Measurements from ENCODE around the gene IFI6. TPM values are rescaled to one million over a fixed set of nuclear protein-coding genes. Genes with fewer than 3 reads are reported as not detected.
A peak's percentile ranks its signal among the peaks of the same experiment; 100 is the strongest.

Gene IFI6
- total RNA-seq, 3 donors from 2014 or later, result 18.7 to 50.6 (median 47.4) TPM

GRCh38 chr1:27678747-27679146 is 6.8 kb upstream of the IFI6 start:
- peaks cover 15 to 27% of the 10 kb centered on the region in 2 donors for H3K9me3 ChIP-seq
- no peak overlapping the region for H3K4me3 ChIP-seq
- H3K27ac ChIP-seq, result no peak overlapping the region
- H3K36me3 ChIP-seq, result no peaks in the 10 kb centered on the region
- TF ChIP-seq CTCF (IDR thresholded peaks at IDR 0.05) (no peak), POLR2A (IDR thresholded peaks at IDR 0.05) (no peak), POLR2AphosphoS5 (IDR thresholded peaks at IDR 0.05) (no peak)
- DNase-seq (ENCODE audit: low spot score in 2 of 2), result no peak
- no peaks in the 10 kb centered on the region for H3K4me1 ChIP-seq
- intact Hi-C loops (cut with DNase I; ENCODE audit: low total_unique reads), result no loop called here
- no peaks in the 10 kb centered on the region for H3K27me3 ChIP-seq

GRCh38 chr1:27676410-27676809 is 4.4 kb upstream of the IFI6 start:
- H3K27me3 ChIP-seq, result no peaks in the 10 kb centered on the region
- H3K4me3 ChIP-seq, result no peak overlapping the region
- H3K36me3 ChIP-seq, result no peaks in the 10 kb centered on the region
- H3K27ac ChIP-seq, result no peak overlapping the region
- H3K9me3 ChIP-seq, result peaks cover 15 to 17% of the 10 kb centered on the region in 2 donors
- H3K4me1 ChIP-seq, result no peaks in the 10 kb centered on the region
- intact Hi-C loops (cut with DNase I; ENCODE audit: low total_unique reads), result no loop called here
- no peak for DNase-seq (ENCODE audit: low spot score in 2 of 2)
- TF ChIP-seq POLR2A (IDR thresholded peaks at IDR 0.05) (no peak), POLR2AphosphoS5 (IDR thresholded peaks at IDR 0.05) (no peak)

- H3K4me1 ChIP-seq, result no peaks in the 10 kb centered on the region
- no peaks in the 10 kb centered on the region for H3K36me3 ChIP-seq
- peak overlapping the region; percentile 74 to 80 for H3K27ac ChIP-seq
- peak overlapping the region in 2 of 3 donors; percentile 58 to 63 for H3K4me3 ChIP-seq
- no peaks in the 10 kb centered on the region for H3K9me3 ChIP-seq
- TF ChIP-seq POLR2A (IDR thresholded peaks at IDR 0.05) (no peak), CTCF (IDR thresholded peaks at IDR 0.05) (no peak), POLR2AphosphoS5 (IDR thresholded peaks at IDR 0.05) (no peak)
- no peak for DNase-seq (ENCODE audit: low spot score in 2 of 2)
- H3K27me3 ChIP-seq, result no peaks in the 10 kb centered on the region
- intact Hi-C loops (cut with DNase I; ENCODE audit: low total_unique reads), result no loop called here
Measured at GRCh38 chr1:27672750-27673112, 739 bp upstream of the IFI6 start.

- intact Hi-C loops (cut with DNase I; ENCODE audit: low total_unique reads), result loop anchor here (10.0 kb wide), 1 partner anchor 275 kb away; the partner anchor contains the start of gene GPR3
- DNase-seq (ENCODE audit: low spot score in 2 of 2), result no peak
- peak overlapping the region in 1 of 3 donors; percentile 50 for H3K4me3 ChIP-seq
- no peaks in the 10 kb centered on the region for H3K27me3 ChIP-seq
- H3K27ac ChIP-seq, result no peak overlapping the region
- H3K9me3 ChIP-seq, result no peaks in the 10 kb centered on the region
- no peaks in the 10 kb centered on the region for H3K4me1 ChIP-seq
- H3K36me3 ChIP-seq, result no peaks in the 10 kb centered on the region
- TF ChIP-seq CTCF (IDR thresholded peaks at IDR 0.05), result no peak
- TF ChIP-seq POLR2AphosphoS5 (IDR thresholded peaks at IDR 0.05), result no peak
- TF ChIP-seq POLR2A (IDR thresholded peaks at IDR 0.05), result no peak
Measured at GRCh38 chr1:27669876-27670275, 2.1 kb downstream of the IFI6 start.

- H3K27me3 ChIP-seq, result no peaks in the 10 kb centered on the region
- H3K4me1 ChIP-seq, result no peaks in the 10 kb centered on the region
- H3K36me3 ChIP-seq, result no peaks in the 10 kb centered on the region
- H3K27ac ChIP-seq, result peak overlapping the region; percentile 57
- peak overlapping the region; percentile 44 to 68 (median 50) for H3K4me3 ChIP-seq
- TF ChIP-seq CTCF (IDR thresholded peaks at IDR 0.05) (peak; percentile 65 to 80 (median 74)), POLR2AphosphoS5 (IDR thresholded peaks at IDR 0.05) (peak in 1 of 3 donors; percentile 13), POLR2A (IDR thresholded peaks at IDR 0.05) (no peak)
- intact Hi-C loops (cut with DNase I; ENCODE audit: low total_unique reads), result loop anchor here (10.0 kb wide), 1 partner anchor 274 kb away; the partner anchor contains the start of gene GPR3
- no peaks in the 10 kb centered on the region for H3K9me3 ChIP-seq
- DNase-seq (ENCODE audit: low spot score in 2 of 2), result peak; percentile 64 to 87
Measured at GRCh38 chr1:27668808-27669723, 2.9 kb downstream of the IFI6 start.
